ENCODE results near the gene FYN.

FYN gene

DNA sequence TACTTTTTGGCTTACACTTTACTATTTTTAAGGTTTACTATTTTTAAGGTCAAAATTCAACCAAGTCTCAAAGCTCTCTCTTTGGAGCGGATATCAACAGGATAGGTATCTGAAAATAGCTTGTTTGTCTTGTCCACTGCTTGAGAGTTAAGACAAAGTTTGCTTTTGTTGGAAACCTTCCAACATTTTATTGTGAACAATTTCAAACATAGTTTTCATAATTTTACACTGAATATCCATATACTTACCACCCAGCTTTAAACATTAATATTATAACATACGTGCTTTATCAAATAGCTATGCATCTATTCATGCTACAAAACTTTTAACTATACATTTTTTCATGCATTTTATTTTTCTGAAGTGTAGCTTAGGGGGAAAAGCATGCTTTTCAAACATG is 109.9 kb downstream of the FYN start:
- no peak for DNase-seq (ENCODE audit: low read depth)
- no peak overlapping the region for H3K4me3 ChIP-seq (ENCODE audit: low read depth, low read length)

DNA sequence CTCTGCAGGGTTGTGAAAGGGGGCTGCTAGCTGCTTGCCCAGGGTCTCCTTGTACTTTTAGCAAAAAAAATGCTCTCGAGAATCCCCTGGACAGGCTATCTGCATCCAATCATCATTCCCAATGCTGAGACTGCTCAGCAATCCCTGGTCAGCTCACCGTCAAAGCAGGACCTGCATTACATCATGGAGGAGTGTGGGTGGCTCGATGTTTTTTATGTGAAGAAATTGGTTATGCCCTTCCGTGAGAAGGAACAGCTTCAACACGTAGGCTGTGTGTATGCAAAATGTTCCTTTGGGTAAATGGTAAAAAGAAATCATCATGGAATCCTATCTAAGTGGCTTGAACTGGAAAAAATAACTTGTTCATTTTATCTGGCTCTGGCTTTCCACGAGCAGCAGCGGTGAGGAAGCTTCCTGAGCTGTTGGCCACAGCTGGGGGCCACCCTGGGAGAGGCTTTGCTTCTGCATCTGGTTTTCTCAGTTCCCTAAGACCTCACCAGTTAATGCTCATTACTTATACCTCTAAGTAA is 111.4 kb downstream of the FYN start:
- no peak overlapping the region for H3K4me3 ChIP-seq (ENCODE audit: low read depth, low read length)
- peak; percentile 78 for DNase-seq (ENCODE audit: low read depth)

DNA sequence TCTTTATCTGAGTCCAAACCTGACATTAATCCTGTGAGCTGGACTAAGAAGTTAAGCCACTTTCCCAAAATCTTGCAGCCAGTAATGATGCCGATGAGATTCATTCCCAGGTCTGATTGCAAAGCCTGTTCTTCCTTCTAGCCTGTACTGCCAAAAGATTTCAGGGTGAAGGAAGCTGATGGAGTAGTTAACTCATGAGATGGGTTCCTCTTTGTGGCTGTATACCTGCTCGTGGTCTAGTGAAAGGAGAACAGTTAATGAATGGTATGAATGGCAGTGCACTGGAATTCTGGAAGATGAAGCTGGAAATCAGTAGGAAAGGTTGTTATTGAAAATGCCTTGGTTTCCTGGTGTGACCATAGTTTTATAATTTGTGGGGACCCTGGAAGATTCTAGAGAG is 112.0 kb downstream of the FYN start:
- DNase-seq (ENCODE audit: low read depth), result no peak
- no peak overlapping the region for H3K4me3 ChIP-seq (ENCODE audit: low read depth, low read length)

DNA sequence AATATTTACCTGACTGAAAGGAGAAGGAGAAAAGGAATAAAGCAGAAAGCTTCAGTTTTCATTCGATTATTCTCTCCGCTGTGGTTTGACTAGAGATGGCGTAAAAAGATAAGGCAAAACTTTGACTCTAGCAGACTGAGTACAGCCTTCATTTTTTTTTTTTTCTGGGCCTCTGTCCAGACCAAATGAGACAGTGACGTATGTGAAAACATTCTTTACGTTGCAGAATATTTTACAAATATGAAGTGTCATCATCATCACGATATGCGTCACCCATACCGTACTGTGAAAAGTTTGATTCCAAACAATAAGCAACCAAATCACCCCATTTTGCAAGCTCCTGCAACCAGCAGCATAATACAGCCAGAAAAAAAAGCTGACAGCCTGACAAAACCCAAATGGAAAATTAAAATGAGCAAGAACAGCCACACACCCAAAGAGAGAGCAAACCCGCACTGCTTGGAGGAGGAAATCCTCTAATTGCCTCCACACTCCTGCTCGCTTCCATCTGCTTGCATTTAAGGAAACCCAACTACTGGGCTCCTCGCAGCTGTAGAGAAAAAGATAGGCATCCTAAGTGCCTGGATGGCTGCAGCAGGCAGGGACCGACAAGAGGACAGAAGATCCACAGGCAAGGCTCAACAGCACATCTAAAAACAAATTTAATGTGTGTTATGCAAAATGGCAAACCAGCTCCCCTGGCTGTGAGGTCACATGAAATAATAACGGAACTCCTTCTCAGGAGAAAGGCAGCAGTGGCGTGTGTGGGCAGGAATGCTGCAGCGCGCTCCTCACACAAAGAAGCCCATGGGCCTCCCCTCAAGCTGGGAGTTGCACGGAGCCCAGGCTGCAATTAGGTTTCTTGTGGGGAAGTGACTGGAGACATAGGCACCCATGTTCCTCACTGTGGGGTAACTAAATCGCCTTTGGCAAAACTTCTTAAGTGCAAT is 113.1 kb downstream of the FYN start:
- DNase-seq (ENCODE audit: low read depth), result peak; percentile 86
- peak overlapping the region; percentile 0 for H3K4me3 ChIP-seq (ENCODE audit: low read depth, low read length)

DNA sequence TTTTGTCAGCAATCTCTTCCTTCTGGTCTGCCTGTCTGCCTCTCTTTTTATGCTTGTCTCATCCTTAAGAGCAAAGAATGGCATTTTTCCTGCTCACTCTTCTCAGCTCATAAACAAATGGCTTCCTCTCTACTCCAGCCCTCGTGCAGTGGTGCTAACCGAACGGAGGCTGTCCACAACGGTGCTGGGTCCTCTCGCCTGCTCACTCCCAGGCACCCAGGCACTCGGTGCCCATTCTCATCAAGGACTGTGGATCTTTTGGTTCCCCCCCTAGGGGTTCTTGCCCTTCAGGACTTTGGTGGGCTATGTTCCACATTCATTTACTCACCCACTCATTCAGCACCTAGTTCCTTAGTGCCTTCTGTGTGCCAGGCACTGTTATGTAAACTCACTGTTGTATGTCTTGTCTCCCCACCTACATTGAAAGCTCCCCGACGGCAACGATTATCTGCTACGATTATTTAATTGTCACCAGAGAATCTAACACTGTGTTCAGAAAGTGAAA is 113.9 kb downstream of the FYN start:
- no peak for DNase-seq (ENCODE audit: low read depth)
- H3K4me3 ChIP-seq (ENCODE audit: low read depth, low read length), result no peak overlapping the region

DNA sequence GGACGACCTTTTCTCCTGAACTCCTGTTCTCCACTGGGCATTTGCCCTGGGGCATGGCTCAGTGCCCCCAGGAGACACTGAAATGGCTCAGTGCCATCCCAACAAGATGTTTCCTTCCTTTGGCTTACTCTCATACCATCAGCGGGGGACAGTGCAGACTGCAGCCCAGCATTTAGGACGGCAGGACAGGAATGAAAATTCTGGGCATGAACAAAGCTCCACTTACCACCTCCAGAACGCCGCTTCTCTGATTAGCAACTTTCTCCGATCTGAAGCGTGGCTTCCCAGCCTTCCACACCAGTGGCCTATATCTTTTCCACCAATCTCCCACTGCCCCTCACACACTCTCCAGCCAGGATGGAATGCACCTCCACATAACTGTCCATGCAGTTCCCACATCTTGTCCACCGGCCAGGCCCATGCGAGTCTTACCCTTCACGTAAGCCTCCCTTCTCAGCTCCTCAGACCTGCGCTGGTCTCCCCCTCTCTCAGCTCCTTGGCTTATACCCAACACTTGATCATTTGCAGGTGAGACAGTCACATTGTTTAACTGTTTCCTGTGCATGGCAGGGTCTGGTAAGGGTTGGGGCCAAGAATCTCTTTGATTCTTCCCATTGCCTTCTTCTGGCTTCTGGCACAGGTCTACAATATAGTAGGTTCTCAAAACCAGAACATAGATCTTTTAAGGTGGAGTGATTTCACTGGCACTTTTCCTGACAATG is 114.5 kb downstream of the FYN start:
- no peak for DNase-seq (ENCODE audit: low read depth)
- no peak overlapping the region for H3K4me3 ChIP-seq (ENCODE audit: low read depth, low read length)

DNA sequence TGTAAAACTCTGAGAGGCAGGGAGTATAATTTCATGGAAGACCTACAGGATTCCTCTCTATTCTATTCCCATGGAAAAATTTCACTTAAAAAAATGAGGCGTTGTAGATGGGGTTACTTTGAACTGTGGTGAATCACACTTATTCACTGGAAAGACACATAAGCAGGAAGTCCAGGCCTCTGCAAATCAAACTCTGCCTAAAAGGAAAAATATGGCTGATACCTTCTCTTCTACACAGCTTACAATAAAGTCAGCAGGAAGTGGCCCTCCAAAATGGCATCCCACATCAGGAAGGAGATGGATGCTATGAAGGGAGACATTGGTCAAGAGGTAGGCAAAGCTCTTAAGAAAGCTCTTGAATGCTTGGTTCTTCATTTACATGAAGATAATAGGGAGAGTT is 115.9 kb downstream of the FYN start:
- no peak for DNase-seq (ENCODE audit: low read depth)
- H3K4me3 ChIP-seq (ENCODE audit: low read depth, low read length), result no peak overlapping the region

DNA sequence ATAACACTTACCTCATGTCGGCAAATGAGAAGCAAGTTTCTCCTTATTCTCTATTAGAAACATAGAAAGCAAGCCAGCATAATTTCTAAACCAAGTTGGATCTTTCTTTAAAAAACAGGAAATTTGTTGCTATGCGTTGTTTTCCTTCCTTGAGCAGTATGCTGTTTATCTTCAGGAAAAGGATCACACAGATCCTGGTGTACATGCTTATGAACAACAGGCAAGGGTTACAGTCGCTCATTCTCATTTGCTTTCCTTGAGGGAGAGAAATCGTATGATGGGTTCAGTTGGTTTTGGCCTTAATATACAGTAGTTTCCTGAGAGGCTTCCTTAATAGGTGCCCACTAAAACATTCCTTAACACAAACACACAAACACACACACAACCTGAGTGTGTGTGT is 118.8 kb downstream of the FYN start:
- DNase-seq (ENCODE audit: low read depth), result no peak
- no peak overlapping the region for H3K4me3 ChIP-seq (ENCODE audit: low read depth, low read length)

DNA sequence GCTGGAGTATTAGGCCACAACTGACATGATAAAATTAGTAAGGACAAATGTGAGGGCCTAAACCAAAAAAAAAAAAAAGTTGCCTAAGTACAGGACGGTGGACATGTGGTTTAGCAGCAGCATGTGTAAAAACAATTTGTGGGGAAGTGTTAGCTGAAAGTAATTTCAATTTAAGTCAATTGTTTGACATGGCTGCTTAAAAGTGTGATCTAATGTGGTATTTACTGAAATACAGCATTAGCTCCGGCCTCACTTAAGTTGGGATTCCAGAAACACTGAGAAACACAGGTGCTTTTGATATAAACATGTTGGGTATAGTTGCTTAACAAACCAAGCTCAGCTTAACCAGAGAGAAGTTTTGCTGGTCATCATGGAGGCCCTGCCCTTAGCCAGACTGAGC is 119.7 kb downstream of the FYN start:
- DNase-seq (ENCODE audit: low read depth), result no peak
- H3K4me3 ChIP-seq (ENCODE audit: low read depth, low read length), result no peak overlapping the region

DNA sequence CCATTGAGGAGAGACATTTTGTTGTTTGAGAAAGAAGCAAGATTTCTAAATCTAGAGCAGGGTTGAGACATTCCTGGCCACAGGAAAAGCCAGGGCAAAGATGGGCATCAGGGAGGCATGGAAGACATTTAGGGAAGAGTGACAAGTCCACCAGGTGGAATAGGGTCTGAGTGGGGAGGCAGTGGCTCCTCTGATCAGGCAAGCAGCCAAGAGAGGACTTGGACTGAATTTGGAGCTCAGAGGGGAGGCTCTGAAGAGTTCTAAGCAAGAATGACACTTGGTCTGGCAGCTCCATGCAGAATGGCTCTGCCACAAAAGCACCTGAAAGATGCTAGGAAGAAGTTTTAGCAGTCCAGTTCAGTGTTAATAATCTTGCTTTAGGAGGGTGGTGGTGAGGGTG is 120.8 kb downstream of the FYN start:
- no peak for DNase-seq (ENCODE audit: low read depth)

DNA sequence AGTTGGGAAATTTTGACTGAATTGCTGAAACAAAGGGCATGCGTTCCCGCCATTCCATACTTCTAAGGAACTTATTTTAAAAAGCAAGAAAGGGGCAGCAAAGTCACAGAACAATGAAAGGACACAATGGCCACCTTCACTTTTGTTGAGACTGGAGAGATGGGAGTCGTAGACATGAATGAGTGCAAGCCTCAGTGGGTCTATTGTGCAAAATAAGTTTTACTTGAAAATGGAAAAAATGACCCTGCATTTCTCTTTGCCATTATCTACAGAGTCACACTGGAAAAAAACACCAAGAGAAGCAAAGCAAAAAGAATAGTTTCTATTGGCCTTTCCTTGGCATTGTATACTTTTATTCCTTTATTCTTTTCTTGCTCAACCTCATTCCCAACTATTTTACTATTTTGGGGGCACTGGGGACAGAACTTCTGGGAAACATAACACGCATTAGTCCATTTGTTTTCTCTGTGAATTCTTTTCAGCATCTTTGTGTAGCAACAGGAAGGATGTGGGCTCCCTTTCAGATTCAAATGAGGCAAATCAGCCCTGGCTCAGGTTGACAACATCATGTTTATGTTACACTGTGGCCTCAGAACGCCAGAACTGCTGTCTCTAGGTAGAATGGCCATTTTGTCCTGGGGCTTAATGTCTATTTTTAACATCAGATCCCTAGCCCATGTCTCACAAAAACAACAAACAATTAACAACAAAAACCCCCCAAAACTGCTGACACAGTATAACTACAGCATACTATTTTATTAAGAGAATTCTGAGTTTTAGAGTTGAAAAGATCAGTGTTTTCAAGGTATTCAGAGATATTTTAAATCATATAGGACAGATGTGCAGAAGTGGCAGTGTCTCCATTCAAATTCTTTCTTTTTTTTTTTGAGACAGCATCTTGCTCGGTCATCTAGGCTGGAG is 122.2 kb downstream of the FYN start:
- DNase-seq (ENCODE audit: low read depth), result peak; percentile 69
- H3K4me3 ChIP-seq (ENCODE audit: low read depth, low read length), result no peak overlapping the region

More for the DNA sequence above, 120.8 kb downstream of the FYN start:
- no peak overlapping the region for H3K4me3 ChIP-seq (ENCODE audit: low read depth, low read length)

DNA sequence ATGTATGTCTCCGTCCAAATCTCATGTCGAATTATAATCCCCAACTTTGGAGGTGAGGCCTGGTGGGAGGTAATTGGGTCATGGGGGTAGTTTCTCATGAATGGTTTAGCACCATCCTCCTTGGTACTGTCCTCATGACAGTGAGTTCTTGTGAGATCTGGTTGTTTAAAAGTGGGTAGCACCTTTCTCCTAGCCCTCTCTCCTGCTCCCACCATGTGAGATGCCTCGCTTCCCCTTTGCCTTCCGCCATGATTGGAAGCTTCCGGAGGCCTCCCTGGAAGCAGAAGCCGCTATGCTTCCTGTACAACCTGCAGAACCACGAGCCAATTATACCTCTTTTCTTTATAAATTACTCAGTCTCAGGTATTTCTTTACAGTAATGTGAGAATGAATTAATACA is 123.1 kb downstream of the FYN start:
- DNase-seq (ENCODE audit: low read depth), result no peak
- H3K4me3 ChIP-seq (ENCODE audit: low read depth, low read length), result no peak overlapping the region

DNA sequence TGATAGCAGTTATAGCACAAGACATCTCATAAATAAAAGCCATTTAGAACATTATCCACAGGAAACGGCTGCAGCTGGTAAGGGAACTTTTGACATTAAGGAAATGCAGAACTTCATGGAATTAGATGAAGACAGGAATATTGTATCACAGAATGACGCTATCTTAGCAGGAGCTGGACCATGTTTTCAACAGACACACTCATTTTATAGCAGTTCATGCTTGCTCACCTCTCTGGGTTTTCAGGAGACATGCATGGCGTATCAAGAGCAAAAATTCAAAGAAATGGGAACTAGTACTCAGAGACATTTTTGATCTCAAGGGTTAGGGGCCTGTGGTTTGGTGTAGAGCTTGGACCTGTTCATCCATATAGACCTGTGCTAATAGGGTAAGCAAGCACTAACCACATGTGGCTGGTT is 125.0 kb downstream of the FYN start:
- DNase-seq (ENCODE audit: low read depth), result no peak
- no peak overlapping the region for H3K4me3 ChIP-seq (ENCODE audit: low read depth, low read length)

DNA sequence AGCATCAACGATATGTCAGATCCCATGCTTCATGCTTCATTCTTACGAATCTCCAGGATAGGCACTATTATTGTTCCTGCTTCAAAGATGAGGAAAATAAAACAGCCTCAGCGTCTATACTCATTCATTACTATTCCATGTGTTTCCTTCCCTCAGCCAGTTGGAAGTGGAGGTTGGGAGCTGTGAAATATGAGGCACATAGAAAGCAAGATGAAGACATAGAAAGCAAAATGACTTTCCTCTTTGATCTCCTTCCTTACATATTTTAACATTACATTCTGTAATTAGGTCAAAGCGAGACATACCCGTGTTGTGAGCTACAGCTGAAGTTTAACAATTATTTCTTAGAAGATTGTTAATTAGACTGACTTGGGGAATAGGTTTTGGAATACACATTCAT is 125.4 kb downstream of the FYN start:
- no peak overlapping the region for H3K4me3 ChIP-seq (ENCODE audit: low read depth, low read length)
- DNase-seq (ENCODE audit: low read depth), result no peak

DNA sequence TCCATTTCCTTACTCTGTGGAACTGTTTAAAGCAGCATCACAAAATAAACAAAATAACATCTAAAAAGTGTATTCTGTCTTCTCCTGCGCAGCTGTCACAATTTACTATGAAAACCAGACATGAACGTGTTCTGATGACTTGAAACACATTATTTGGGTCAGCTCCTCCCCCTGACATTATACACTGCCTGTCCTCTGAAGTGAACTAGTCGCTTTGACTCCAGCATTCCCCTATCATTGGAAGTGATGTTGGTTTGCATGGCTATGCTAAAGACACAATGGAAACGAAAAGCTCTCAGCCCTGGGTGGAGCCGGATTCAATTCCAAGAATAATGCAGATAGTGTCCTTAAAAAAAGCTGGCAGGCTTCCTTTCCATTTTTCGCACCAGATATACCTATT is 125.9 kb downstream of the FYN start:
- no peak overlapping the region for H3K4me3 ChIP-seq (ENCODE audit: low read depth, low read length)
- no peak for DNase-seq (ENCODE audit: low read depth)

DNA sequence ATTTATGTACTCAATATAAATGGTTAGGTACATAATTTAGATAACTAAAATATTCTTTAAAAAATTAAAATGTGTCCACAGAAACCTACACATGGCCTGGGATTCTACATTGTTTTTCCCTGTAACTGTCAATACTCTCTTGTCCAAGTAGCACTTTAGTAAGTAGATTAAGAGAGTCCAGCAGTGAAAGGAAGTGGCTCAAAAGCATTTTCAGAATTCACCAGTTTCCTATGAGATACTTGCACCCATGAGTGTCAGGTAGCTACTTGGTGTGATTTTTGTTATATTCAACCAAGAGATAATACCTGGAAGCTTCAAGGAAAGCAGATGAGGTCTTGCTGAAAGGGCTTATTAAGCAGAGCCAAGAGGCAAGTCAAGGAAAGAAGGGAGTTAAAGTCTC is 126.3 kb downstream of the FYN start:
- DNase-seq (ENCODE audit: low read depth), result no peak
- H3K4me3 ChIP-seq (ENCODE audit: low read depth, low read length), result no peak overlapping the region

DNA sequence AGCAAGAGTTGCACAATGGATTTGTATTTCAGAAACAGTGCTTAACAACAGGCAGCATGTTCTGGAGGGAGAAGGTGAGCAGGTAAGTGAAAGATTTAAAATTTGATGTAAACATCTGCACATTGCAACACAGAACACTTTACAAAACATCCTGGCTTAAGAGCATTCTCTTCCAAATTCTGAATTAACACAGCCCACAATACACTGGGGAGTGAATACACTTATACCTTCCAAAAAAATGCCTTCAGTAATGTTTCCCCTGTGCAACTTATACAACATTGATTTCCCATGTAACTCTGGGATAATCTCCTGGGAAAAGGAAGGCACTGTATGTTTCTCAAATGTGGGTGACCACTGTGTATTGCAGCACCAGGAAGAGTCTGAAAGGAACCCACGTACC is 127.6 kb downstream of the FYN start:
- DNase-seq (ENCODE audit: low read depth), result no peak

DNA sequence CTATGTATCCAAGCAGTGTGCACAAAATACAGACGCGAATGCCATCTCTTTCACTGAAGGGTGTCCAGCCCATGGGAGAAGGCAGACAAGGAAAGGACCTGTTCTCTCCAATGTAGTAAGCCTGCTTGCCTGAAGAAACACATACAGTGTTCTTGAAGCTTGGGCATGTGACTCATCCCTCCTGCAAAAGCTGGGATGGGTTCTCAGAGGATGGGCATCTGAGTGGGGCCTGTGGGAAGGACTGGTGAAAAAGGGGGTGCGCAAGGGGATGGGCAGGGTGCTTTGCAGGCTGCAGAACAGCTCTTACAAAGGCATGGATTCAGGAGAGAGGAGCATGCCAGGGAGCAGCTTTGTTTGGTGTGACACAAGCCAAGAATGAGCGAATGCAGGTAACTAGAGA is 128.1 kb downstream of the FYN start:
- DNase-seq (ENCODE audit: low read depth), result no peak

More for the DNA sequence above, 127.6 kb downstream of the FYN start:
- H3K4me3 ChIP-seq (ENCODE audit: low read depth, low read length), result no peak overlapping the region

More for the DNA sequence above, 128.1 kb downstream of the FYN start:
- no peak overlapping the region for H3K4me3 ChIP-seq (ENCODE audit: low read depth, low read length)

Data from skeletal muscle cell (primary cell).